Measurements from ENCODE around the gene ZYG11B. TPM values are rescaled to one million over a fixed set of nuclear protein-coding genes. Genes with fewer than 3 reads are reported as not detected.
"Not testable (repeated sequence)": the region's sequence is repeated elsewhere in the genome, so short reads cannot be mapped to it uniquely, and the experiment has no call there.

The ZYG11B gene
- total RNA-seq, 1 experiment from 2014 or later, result 23.9 TPM

- DNase-seq (ENCODE audit: low spot score), result no peak
Measured at GRCh38 chr1:52852854-52853253, 126.6 kb downstream of the ZYG11B start.

- no peak for DNase-seq (ENCODE audit: low spot score)
Measured at GRCh38 chr1:52855584-52855983, 129.3 kb downstream of the ZYG11B start.

GRCh38 chr1:52856026-52856425, 129.8 kb downstream of the ZYG11B start:
- DNase-seq (ENCODE audit: low spot score), result no peak

GRCh38 chr1:52857443-52857842, 131.2 kb downstream of the ZYG11B start:
- DNase-seq (ENCODE audit: low spot score), result peak; percentile 84

GRCh38 chr1:52862666-52863458, 136.6 kb downstream of the ZYG11B start:
- no peak for DNase-seq (ENCODE audit: low spot score)

- no peak for DNase-seq (ENCODE audit: low spot score)
Measured at GRCh38 chr1:52867087-52867863, 141.0 kb downstream of the ZYG11B start.

GRCh38 chr1:52869727-52870126, 143.5 kb downstream of the ZYG11B start:
- not testable (repeated sequence) for DNase-seq (ENCODE audit: low spot score)

GRCh38 chr1:52876843-52877242, 150.6 kb downstream of the ZYG11B start:
- no peak for DNase-seq (ENCODE audit: low spot score)

Other genes with a start within 250 kb of the ZYG11B start
- gene TUT4, start 173.4 kb upstream of the ZYG11B start, total RNA-seq (2014; rRNA removed; shearing (Covaris generic)), result 16.4 and 25.3 TPM in 2 replicates
- gene GPX7, start 124.1 kb upstream of the ZYG11B start, total RNA-seq (2014; rRNA removed; shearing (Covaris generic)), result 0.14 TPM in 1 of 2 replicates, not detected in the other
- not detected in 2 replicates for gene SHISAL2A, start 93.3 kb upstream of the ZYG11B start, total RNA-seq (2014; rRNA removed; shearing (Covaris generic))
- 15.9 and 16.6 TPM in 2 replicates for gene COA7, start 28.1 kb upstream of the ZYG11B start, total RNA-seq (2014; rRNA removed; shearing (Covaris generic))
- 3.1 and 4.5 TPM in 2 replicates for gene ZYG11A, start 116.3 kb downstream of the ZYG11B start, total RNA-seq (2014; rRNA removed; shearing (Covaris generic))
- 7.3 and 13.3 TPM in 2 replicates for gene ECHDC2, start 195.3 kb downstream of the ZYG11B start, total RNA-seq (2014; rRNA removed; shearing (Covaris generic))
- 213 and 252 TPM in 2 replicates for gene SCP2, start 200.8 kb downstream of the ZYG11B start, total RNA-seq (2014; rRNA removed; shearing (Covaris generic))

All from H4 (cell line).